Measurements from ENCODE around the gene ELOB. TPM values are rescaled to one million over a fixed set of nuclear protein-coding genes. Genes with fewer than 3 reads are reported as not detected.

ELOB gene
- total RNA-seq, 1 experiment from 2014 or later: 269 TPM

GRCh38 chr16:2816751-2817339 is 39.8 kb upstream of the ELOB start, which contains the start of gene PRSS21:
Gene PRSS21 (plus strand): TSS chr16:2817237. CDS start chr16:2817269, 32 bp downstream.
- peak; percentile 93 for DNase-seq
- Histone ChIP-seq H3K36me3 (replicated peaks; ENCODE audit: control insufficient read depth, insufficient read depth, low read length) (no peaks in the 10 kb centered on the region), H3K27me3 (ENCODE audit: control insufficient read depth, insufficient read depth, low read length) (no peaks in the 10 kb centered on the region; the same call in 1 of the 2 replicates), H3K4me3 (ENCODE audit: insufficient read depth, low read depth, low read length) (no peak within 1 kb of the TSS)

DNA sequence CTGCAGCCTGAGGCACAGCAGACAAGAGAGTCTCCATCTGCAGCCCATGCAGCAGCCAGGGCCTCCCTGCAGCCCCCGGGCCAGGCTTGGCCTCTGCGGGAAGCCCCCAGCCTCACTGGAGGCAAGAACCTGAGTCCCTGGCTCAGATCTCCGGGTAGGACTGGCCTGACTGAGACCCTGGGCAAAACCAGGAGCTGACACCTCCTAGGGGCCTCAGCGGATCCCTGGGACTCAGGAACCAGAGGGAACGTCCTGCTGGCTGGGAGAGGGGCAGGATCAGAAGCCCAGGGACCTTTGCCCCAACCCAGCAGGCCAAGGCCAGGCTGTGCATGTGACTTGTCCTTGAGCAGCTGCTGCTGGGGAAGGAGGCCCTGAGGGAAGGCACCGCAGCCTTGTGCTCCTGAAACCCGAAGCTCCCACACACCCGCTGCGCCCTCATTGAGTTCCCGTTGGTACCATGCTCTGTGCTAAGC is 38.3 kb upstream of the ELOB start:
- Histone ChIP-seq H3K36me3 (replicated peaks; ENCODE audit: control insufficient read depth, insufficient read depth, low read length) (no peaks in the 10 kb centered on the region), H3K27me3 (ENCODE audit: control insufficient read depth, insufficient read depth, low read length) (no peaks in the 10 kb centered on the region; the same call in 1 of the 2 replicates), H3K4me3 (ENCODE audit: insufficient read depth, low read depth, low read length) (no peak overlapping the region)
- peak; percentile 50 for DNase-seq

DNA sequence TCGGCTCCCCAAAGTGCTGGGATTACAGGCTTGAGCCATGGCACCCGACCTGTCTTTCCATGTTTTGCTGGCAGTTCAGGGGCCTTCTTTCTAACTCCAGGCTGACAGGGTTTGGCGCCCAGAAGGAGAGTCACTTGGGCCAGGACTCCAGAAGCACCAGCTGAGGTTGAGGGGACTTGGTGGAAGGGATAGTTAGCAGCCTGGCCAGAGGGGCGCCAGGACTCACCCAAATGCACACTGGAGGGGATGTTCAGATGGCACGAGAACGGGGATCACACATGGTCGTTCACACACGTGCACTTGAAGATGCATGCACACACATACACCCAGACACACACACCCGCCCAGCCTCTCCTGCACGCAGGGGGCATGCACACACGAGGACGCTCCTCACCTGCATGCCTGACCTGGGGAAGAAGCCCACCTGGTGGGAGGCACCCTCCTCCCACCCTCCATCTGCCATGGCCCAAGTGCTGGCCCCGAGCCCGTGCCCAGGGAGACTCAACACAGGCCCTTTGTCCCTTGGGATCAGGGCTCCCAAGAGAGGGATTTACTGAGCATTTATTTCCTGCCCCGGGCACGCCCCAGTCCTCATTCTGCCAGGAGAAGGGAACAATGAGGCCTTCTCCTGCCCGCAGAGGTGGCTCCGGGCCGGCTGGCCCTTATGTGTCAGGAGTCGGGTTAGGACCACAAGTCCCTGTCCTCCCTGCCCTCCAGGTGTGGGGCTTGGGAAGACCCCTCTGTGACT is 37.6 kb upstream of the ELOB start:
- peak; percentile 36 for DNase-seq
- no peaks in the 10 kb centered on the region; the same call in 1 of the 2 replicates for H3K27me3 ChIP-seq (ENCODE audit: control insufficient read depth, insufficient read depth, low read length)
- no peaks in the 10 kb centered on the region for H3K36me3 ChIP-seq (replicated peaks; ENCODE audit: control insufficient read depth, insufficient read depth, low read length)
- no peak overlapping the region for H3K4me3 ChIP-seq (ENCODE audit: insufficient read depth, low read depth, low read length)

- DNase-seq: peak; percentile 37
Measured at GRCh38 chr16:2813771-2814221, 36.7 kb upstream of the ELOB start.

GRCh38 chr16:2811703-2812471 is 34.8 kb upstream of the ELOB start:
- Histone ChIP-seq H3K36me3 (replicated peaks; ENCODE audit: control insufficient read depth, insufficient read depth, low read length) (no peaks in the 10 kb centered on the region), H3K4me3 (ENCODE audit: insufficient read depth, low read depth, low read length) (no peak overlapping the region), H3K27me3 (ENCODE audit: control insufficient read depth, insufficient read depth, low read length) (no peaks in the 10 kb centered on the region; the same call in 1 of the 2 replicates)
- DNase-seq: peak; percentile 39

More at GRCh38 chr16:2813771-2814221, 36.7 kb upstream of the ELOB start:
- Histone ChIP-seq H3K36me3 (replicated peaks; ENCODE audit: control insufficient read depth, insufficient read depth, low read length) (no peaks in the 10 kb centered on the region), H3K4me3 (ENCODE audit: insufficient read depth, low read depth, low read length) (no peak overlapping the region), H3K27me3 (ENCODE audit: control insufficient read depth, insufficient read depth, low read length) (no peaks in the 10 kb centered on the region; the same call in 1 of the 2 replicates)

DNA sequence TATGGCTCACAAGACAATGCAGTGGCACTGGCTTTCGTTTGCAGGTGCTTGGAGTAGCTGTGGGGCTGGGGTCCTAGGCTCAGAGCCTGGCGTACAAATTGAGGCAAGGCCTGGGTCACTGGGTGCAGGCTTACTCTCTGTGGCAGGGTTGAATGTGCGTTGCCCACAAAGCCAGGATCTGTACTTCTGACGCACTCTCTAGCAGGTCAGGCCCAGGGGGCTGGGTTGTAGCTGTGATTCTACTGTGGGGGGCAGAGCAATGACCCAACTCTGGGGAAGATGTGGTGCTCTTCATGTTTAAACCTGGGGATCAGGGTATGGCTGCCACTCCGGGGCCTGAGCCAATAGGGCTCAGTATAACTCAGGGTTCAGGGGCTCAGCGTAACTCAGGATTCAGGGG is 33.6 kb upstream of the ELOB start:
- Histone ChIP-seq H3K27me3 (ENCODE audit: control insufficient read depth, insufficient read depth, low read length) (no peaks in the 10 kb centered on the region; the same call in 1 of the 2 replicates), H3K4me3 (ENCODE audit: insufficient read depth, low read depth, low read length) (no peak overlapping the region), H3K36me3 (replicated peaks; ENCODE audit: control insufficient read depth, insufficient read depth, low read length) (no peaks in the 10 kb centered on the region)
- no peak for DNase-seq

- no peak overlapping the region for H3K4me3 ChIP-seq (ENCODE audit: insufficient read depth, low read depth, low read length)
- DNase-seq: no peak
- H3K36me3 ChIP-seq (replicated peaks; ENCODE audit: control insufficient read depth, insufficient read depth, low read length): no peaks in the 10 kb centered on the region
- H3K27me3 ChIP-seq (ENCODE audit: control insufficient read depth, insufficient read depth, low read length): no peaks in the 10 kb centered on the region; the same call in 1 of the 2 replicates
Measured at GRCh38 chr16:2809149-2809760, 32.2 kb upstream of the ELOB start.

GRCh38 chr16:2808181-2808580 is 31.1 kb upstream of the ELOB start:
- H3K27me3 ChIP-seq (ENCODE audit: control insufficient read depth, insufficient read depth, low read length): no peaks in the 10 kb centered on the region; the same call in 1 of the 2 replicates
- H3K36me3 ChIP-seq (replicated peaks; ENCODE audit: control insufficient read depth, insufficient read depth, low read length): no peaks in the 10 kb centered on the region
- H3K4me3 ChIP-seq (ENCODE audit: insufficient read depth, low read depth, low read length): no peak overlapping the region
- no peak for DNase-seq

GRCh38 chr16:2806286-2806685 is 29.2 kb upstream of the ELOB start:
- no peaks in the 10 kb centered on the region for H3K27me3 ChIP-seq (ENCODE audit: control insufficient read depth, insufficient read depth, low read length)

DNA sequence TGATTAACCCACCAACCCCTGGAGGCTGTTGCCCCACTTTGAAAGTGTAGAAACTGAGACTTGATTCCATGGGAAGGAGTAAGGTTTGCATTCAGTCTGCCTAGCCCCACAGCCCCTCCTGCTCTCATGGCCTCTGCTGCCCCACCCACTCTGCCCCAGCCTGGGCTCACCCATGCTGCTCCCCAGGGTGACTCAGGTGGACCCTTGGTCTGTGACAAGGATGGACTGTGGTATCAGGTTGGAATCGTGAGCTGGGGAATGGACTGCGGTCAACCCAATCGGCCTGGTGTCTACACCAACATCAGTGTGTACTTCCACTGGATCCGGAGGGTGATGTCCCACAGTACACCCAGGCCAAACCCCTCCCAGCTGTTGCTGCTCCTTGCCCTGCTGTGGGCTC is 27.6 kb upstream of the ELOB start:
- no peaks in the 10 kb centered on the region for H3K36me3 ChIP-seq (replicated peaks; ENCODE audit: control insufficient read depth, insufficient read depth, low read length)
- DNase-seq: no peak
- no peaks in the 10 kb centered on the region for H3K27me3 ChIP-seq (ENCODE audit: control insufficient read depth, insufficient read depth, low read length)
- H3K4me3 ChIP-seq (ENCODE audit: insufficient read depth, low read depth, low read length): no peak overlapping the region

More at GRCh38 chr16:2806286-2806685, 29.2 kb upstream of the ELOB start:
- Histone ChIP-seq H3K36me3 (replicated peaks; ENCODE audit: control insufficient read depth, insufficient read depth, low read length) (no peaks in the 10 kb centered on the region), H3K4me3 (ENCODE audit: insufficient read depth, low read depth, low read length) (no peak overlapping the region)
- no peak for DNase-seq

DNA sequence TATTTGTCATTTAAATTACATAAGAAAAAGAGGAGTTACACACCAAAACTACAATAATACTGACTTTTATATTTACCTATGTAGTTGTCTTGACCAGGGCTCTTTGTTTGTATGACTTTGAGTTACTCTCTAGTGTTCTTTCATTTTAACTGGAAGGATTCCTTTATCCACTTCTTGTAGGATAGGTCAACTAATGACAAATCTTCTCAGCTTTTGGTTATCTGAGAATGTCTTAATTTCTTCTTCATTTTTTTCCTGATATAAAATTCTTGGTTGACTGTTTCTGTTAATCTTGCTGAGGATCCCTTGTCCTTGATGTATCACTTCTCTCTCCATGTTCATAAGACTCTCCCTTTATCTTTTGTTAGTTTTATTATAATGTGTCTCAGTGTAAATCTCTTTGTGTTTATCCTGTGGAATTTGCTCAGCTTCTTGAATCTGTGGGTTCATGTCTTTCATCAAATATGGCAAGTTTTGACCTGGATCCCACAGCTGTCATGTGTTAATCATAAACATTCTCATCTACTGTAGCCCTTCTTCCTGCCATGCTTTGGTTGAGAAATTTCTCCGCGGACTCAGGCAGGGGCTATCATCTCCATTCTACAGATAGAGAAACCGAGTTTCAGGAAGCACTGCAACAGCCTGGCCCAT is 26.6 kb upstream of the ELOB start:
- Histone ChIP-seq H3K27me3 (ENCODE audit: control insufficient read depth, insufficient read depth, low read length) (no peaks in the 10 kb centered on the region), H3K4me3 (ENCODE audit: insufficient read depth, low read depth, low read length) (no peak overlapping the region), H3K36me3 (replicated peaks; ENCODE audit: control insufficient read depth, insufficient read depth, low read length) (no peaks in the 10 kb centered on the region)
- DNase-seq: no peak

DNA sequence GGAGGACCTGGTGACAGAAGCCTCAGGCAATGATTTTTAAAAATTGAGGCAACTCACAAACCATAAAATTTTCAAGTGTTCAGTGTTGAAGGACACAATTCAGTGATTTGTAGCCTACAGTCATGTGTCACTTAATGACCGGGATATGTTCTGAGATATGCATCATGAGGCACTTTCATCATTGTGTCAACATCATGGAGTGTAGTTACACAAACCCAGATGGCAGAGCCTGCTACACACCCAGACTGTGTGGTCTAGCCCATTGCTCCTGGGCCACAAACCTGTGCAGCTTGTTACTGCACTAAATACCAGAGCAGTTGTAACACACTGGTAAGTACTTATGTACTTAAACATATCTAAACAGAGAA is 22.8 kb upstream of the ELOB start:
- Histone ChIP-seq H3K27me3 (ENCODE audit: control insufficient read depth, insufficient read depth, low read length) (no peaks in the 10 kb centered on the region), H3K36me3 (replicated peaks; ENCODE audit: control insufficient read depth, insufficient read depth, low read length) (no peaks in the 10 kb centered on the region), H3K4me3 (ENCODE audit: insufficient read depth, low read depth, low read length) (no peak overlapping the region)
- DNase-seq: no peak

GRCh38 chr16:2799205-2799858 is 22.3 kb upstream of the ELOB start:
- no peak overlapping the region for H3K4me3 ChIP-seq (ENCODE audit: insufficient read depth, low read depth, low read length)
- peak; percentile 34 for DNase-seq
- no peaks in the 10 kb centered on the region for H3K36me3 ChIP-seq (replicated peaks; ENCODE audit: control insufficient read depth, insufficient read depth, low read length)
- no peaks in the 10 kb centered on the region for H3K27me3 ChIP-seq (ENCODE audit: control insufficient read depth, insufficient read depth, low read length)

All from H7 (cell line).